Activated T-cell treated with anti-CD3 and anti-CD28 coated beads, Interleukin-2, amount 50 U/mL, for 24 hours (primary cell): ENCODE measurements around the gene DIPK1C.

ENCODE experiments used
- DNase-seq: peaks from one replicate; pipeline ENCODE4 v3.0.0-alpha.2; 2020
- H3K27ac Mint-ChIP-seq: 2 replicates; pipeline ENCODE4 v1.8.0; 2020; ENCODE audit warnings: mild to moderate bottlenecking, mixed read lengths
- H3K27me3 Mint-ChIP-seq: 2 replicates; pipeline ENCODE4 v1.8.0; 2020; ENCODE audit warnings: mixed read lengths
- H3K36me3 Mint-ChIP-seq: 2 replicates; pipeline ENCODE4 v1.8.0; 2020; ENCODE audit warnings: low read depth, mixed read lengths
- H3K4me1 Mint-ChIP-seq: 2 replicates; pipeline ENCODE4 v1.8.0; 2020; ENCODE audit warnings: low read depth, mixed read lengths
- H3K4me3 Mint-ChIP-seq: 2 replicates; pipeline ENCODE4 v1.8.0; 2020; ENCODE audit warnings: mild to moderate bottlenecking, moderate library complexity, mixed read lengths
- H3K9me3 Mint-ChIP-seq: 2 replicates; pipeline ENCODE4 v1.8.0; 2020; ENCODE audit warnings: mixed read lengths

Gene DIPK1C

GRCh38 chr18:74429096-74429495 is 28.0 kb downstream of the DIPK1C start:
- H3K27ac Mint-ChIP-seq: no peak overlapping the region
- no peaks in the 10 kb centered on the region for H3K36me3 Mint-ChIP-seq
- H3K4me1 Mint-ChIP-seq: no peaks in the 10 kb centered on the region
- no peak for DNase-seq
- no peak overlapping the region for H3K4me3 Mint-ChIP-seq
- H3K27me3 Mint-ChIP-seq: no peaks in the 10 kb centered on the region
- H3K9me3 Mint-ChIP-seq: no peaks in the 10 kb centered on the region

DNA sequence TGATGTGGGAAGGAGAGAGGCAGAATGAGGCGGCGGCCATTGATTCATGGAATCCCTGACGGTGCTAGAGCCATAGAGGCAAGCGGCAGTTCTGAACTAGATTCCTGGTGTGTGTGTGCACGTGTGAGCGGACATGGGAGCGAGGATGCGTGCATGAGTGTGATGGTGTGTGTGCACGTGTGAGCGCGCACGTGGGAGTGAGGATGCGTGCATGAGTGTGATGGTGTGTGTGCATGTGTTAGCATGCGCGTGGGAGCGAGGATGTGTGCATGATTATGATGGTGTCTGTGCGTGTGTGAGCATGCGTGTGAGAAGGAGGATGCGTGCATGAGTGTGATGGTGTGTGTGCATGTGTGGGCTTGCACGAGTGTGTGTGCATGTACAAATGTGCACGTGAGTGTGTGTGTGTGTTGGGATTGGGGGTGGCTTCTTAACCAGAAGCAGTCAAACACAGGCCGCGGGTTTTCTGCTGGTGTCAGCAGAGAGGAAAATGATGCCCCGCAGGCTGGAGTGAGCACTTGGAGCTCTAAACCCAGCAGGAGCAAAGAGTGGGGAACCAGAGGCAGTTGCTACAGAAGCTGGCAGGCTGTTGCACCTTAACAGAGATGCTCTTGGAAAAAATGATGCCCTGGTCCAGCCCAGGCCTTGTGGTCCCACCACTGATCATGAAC is 29.5 kb downstream of the DIPK1C start:
- Mint-ChIP-seq H3K9me3 (no peaks in the 10 kb centered on the region), H3K4me3 (no peak overlapping the region), H3K4me1 (no peaks in the 10 kb centered on the region), H3K27me3 (no peaks in the 10 kb centered on the region), H3K36me3 (no peaks in the 10 kb centered on the region), H3K27ac (no peak overlapping the region)
- no peak for DNase-seq

DNA sequence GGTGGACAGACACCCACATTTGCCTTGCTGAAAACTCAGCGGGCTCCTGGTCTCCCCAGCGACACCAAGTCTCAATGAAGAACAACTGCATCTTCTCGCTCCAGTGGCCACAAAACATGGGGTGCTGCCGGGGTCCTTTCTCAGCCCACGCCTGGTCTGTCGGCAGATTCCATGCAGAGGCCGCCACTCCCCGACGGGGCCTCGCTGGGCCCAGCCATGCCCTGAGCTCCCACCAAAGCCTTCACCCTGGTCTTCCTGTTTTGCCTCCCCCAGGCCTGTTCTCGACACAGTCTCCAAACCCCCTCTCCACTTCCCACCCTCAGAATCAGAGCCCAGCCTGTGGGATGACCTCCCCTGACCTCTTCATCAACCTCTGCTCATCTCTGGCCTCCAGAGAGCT is 31.2 kb downstream of the DIPK1C start:
- Mint-ChIP-seq H3K4me3 (no peak overlapping the region), H3K4me1 (no peaks in the 10 kb centered on the region), H3K27me3 (no peaks in the 10 kb centered on the region), H3K27ac (no peak overlapping the region), H3K36me3 (no peaks in the 10 kb centered on the region), H3K9me3 (no peaks in the 10 kb centered on the region)
- DNase-seq: no peak

DNA sequence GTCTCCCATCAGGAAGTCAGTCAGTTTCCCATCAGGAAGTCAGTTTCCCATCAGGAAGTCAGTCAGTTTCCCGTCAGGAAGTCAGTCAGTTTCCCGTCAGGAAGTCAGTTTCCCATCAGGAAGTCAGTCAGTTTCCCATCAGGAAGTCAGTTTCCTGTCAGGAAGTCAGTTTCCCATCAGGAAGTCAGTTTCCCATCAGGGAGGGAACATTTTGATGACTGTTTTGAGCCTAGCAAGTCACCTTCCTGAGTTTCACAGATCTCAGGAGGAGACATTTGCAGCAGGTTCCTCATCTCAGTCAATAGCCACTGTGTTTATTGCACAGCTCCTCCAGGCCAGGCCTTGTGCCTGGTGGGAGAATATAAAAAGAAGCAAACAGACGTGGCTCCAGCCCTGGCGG is 31.9 kb downstream of the DIPK1C start:
- H3K27ac Mint-ChIP-seq: no peak overlapping the region

GRCh38 chr18:74422541-74422940 is 34.6 kb downstream of the DIPK1C start:
- Mint-ChIP-seq H3K4me3 (no peak overlapping the region), H3K27me3 (no peaks in the 10 kb centered on the region), H3K36me3 (no peaks in the 10 kb centered on the region), H3K27ac (no peak overlapping the region), H3K4me1 (no peaks in the 10 kb centered on the region), H3K9me3 (no peaks in the 10 kb centered on the region)
- no peak for DNase-seq

More for the DNA sequence above, 31.9 kb downstream of the DIPK1C start:
- no peak for DNase-seq
- H3K27me3 Mint-ChIP-seq: no peaks in the 10 kb centered on the region
- H3K4me1 Mint-ChIP-seq: no peaks in the 10 kb centered on the region
- H3K36me3 Mint-ChIP-seq: no peaks in the 10 kb centered on the region
- H3K9me3 Mint-ChIP-seq: no peaks in the 10 kb centered on the region
- H3K4me3 Mint-ChIP-seq: no peak overlapping the region

GRCh38 chr18:74420926-74421325 is 36.2 kb downstream of the DIPK1C start:
- H3K4me3 Mint-ChIP-seq: no peak overlapping the region
- no peaks in the 10 kb centered on the region for H3K27me3 Mint-ChIP-seq

DNA sequence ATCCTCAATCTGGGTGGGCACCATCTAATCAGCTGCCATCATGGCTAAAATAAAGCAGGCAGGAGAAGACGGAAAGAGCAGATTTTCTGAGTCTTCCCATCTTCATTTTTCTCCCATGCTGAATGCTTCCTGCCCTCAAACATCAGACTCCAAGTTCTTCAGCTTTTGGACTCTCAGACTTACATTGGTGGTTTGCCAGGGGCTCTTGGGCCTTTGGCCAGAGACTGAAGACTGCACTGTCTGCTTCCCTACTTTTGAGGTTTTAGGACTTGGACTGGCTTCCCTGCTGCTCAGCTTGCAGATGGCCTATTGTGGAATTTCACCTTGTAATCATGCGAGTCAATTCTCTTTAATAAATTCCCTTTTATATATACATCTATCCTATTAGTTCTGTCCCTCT is 36.6 kb downstream of the DIPK1C start:
- no peaks in the 10 kb centered on the region for H3K27me3 Mint-ChIP-seq
- no peak overlapping the region for H3K27ac Mint-ChIP-seq
- H3K36me3 Mint-ChIP-seq: no peaks in the 10 kb centered on the region
- no peaks in the 10 kb centered on the region for H3K9me3 Mint-ChIP-seq
- DNase-seq: no peak
- H3K4me1 Mint-ChIP-seq: no peaks in the 10 kb centered on the region
- no peak overlapping the region for H3K4me3 Mint-ChIP-seq

More at GRCh38 chr18:74420926-74421325, 36.2 kb downstream of the DIPK1C start:
- Mint-ChIP-seq H3K27ac (no peak overlapping the region), H3K36me3 (no peaks in the 10 kb centered on the region), H3K9me3 (no peaks in the 10 kb centered on the region), H3K4me1 (no peaks in the 10 kb centered on the region)
- DNase-seq: no peak

- H3K4me3 Mint-ChIP-seq: no peak overlapping the region
- no peak for DNase-seq
- H3K9me3 Mint-ChIP-seq: no peaks in the 10 kb centered on the region
- H3K4me1 Mint-ChIP-seq: no peaks in the 10 kb centered on the region
- no peaks in the 10 kb centered on the region for H3K27me3 Mint-ChIP-seq
- no peak overlapping the region for H3K27ac Mint-ChIP-seq
- no peaks in the 10 kb centered on the region for H3K36me3 Mint-ChIP-seq
Measured at GRCh38 chr18:74419761-74420160, 37.3 kb downstream of the DIPK1C start.

DNA sequence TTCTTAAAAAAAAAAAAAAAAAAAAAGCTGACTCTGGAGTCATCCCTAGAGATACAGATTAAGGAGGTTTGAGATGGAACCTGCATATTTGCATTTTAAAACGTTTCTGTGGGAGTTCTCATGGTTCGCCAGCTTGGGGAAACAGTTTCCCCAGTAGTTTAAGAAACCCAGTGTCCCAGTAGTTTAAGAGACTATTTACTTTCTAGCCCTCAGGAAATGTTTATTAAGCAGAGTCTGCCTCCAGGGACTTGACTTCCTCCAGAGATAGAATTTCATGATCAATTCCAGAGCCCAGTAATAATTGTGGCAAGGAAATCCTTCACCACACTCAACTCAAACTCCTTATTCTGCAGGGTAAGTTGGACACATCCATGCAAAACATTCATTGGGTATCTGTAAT is 39.1 kb downstream of the DIPK1C start:
- DNase-seq: no peak
- Mint-ChIP-seq H3K36me3 (no peaks in the 10 kb centered on the region), H3K27ac (no peak overlapping the region), H3K9me3 (no peaks in the 10 kb centered on the region), H3K4me3 (no peak overlapping the region), H3K4me1 (no peaks in the 10 kb centered on the region), H3K27me3 (no peaks in the 10 kb centered on the region)

DNA sequence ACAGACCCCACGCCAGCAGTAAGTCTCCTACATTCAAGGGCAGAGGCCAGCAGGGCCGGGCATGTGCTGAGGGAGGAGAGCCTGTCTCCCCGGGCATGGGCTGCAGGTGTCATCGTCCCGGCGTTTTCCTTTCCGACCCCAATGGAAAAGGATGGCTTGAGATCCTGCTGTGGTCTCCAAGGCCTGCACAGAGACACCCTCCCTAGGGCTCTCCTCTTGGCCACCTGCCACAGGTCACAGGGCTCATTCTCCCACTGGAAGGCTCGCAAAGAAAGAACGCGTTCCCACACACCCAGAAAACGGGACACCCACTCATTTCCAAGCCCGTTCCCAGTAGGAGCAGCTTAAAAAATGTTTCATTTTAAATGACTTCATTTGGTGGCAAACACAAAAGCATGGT is 41.0 kb downstream of the DIPK1C start:
- no peaks in the 10 kb centered on the region for H3K9me3 Mint-ChIP-seq
- DNase-seq: no peak
- H3K4me1 Mint-ChIP-seq: peaks cover 7% of the 10 kb centered on the region
- H3K4me3 Mint-ChIP-seq: no peak overlapping the region
- H3K36me3 Mint-ChIP-seq: no peaks in the 10 kb centered on the region
- no peak overlapping the region for H3K27ac Mint-ChIP-seq
- peaks cover 2% of the 10 kb centered on the region for H3K27me3 Mint-ChIP-seq

DNA sequence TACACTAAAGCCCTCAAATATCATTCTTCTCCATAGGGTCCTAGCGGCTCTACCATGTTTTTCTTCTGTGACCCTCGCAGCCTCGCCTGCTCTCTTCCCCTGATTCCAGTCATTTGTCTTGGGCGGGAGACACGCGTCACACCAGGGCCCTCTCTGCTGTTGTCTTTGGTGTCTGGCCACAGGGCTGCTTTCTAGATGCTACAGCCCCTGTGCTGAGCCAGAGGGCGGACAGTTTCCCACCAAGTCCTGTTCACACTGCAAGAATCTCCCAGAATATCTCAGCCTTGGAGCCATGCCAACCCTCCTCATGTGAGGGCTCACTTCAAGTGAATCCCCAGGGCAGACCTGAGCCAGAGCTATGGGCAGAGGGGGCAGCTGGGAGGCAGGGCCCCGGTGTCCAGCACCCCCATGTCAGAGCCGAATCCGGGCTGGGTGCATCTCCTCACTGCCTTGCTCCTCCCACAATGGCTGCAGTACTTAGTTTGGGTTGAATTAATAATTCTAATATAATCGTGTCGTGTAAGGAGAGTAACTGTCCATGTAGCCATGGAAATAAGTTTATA is 42.1 kb downstream of the DIPK1C start:
- Mint-ChIP-seq H3K4me3 (no peak overlapping the region), H3K27ac (no peak overlapping the region), H3K4me1 (peaks cover 9% of the 10 kb centered on the region), H3K27me3 (peaks cover 2% of the 10 kb centered on the region), H3K36me3 (no peaks in the 10 kb centered on the region), H3K9me3 (no peaks in the 10 kb centered on the region)
- DNase-seq: no peak

DNA sequence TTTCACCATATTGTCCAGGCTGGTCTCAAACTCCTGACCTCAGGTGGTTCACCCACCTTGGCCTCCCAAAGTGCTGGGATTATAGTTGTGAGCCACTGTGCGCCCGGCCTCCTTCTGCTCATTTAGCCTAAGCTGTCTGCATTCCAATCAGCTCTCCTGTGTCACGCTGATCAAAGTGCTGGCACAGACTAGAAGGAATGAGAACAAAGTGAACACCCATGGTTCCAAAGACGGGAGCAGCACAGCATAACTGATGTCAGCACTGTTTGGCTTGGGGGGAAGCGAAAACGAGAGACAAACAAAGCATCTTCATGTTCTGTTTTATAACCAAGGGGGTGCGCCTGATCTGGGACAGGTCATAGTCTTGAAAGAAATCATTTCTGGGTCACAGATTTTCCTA is 43.3 kb downstream of the DIPK1C start:
- peaks cover 2% of the 10 kb centered on the region for H3K27me3 Mint-ChIP-seq
- no peak overlapping the region for H3K27ac Mint-ChIP-seq
- no peaks in the 10 kb centered on the region for H3K36me3 Mint-ChIP-seq
- H3K4me1 Mint-ChIP-seq: peaks cover 12% of the 10 kb centered on the region
- no peaks in the 10 kb centered on the region for H3K9me3 Mint-ChIP-seq
- H3K4me3 Mint-ChIP-seq: no peak overlapping the region
- DNase-seq: no peak

- H3K4me1 Mint-ChIP-seq: peaks cover 24% of the 10 kb centered on the region
- no peak for DNase-seq
- H3K27me3 Mint-ChIP-seq: peaks cover 2% of the 10 kb centered on the region
- H3K36me3 Mint-ChIP-seq: no peaks in the 10 kb centered on the region
- no peak overlapping the region for H3K27ac Mint-ChIP-seq
- H3K9me3 Mint-ChIP-seq: no peaks in the 10 kb centered on the region
- no peak overlapping the region for H3K4me3 Mint-ChIP-seq
Measured at GRCh38 chr18:74412116-74412880, 44.8 kb downstream of the DIPK1C start.

DNA sequence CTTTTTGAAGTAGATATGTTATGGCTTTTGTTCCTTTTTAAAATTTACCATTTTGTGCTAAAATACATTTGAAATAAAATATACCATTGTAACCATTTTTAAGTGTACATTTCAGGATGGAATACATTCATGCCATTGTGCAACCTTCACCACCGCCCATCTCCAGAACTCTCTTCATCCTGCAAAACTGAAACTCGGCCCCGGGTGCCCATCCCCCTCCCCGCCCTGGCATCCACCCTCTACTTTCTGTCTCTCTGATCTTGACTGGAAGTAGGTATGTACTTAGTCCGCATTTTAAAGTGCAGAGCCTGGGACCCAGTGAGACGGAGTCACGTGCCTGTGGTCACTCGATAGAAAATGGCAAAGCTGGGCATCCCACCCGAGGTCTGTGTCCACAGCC is 45.6 kb downstream of the DIPK1C start:
- H3K36me3 Mint-ChIP-seq: no peaks in the 10 kb centered on the region
- peaks cover 25% of the 10 kb centered on the region for H3K4me1 Mint-ChIP-seq
- H3K27ac Mint-ChIP-seq: no peak overlapping the region
- H3K27me3 Mint-ChIP-seq: peaks cover 2% of the 10 kb centered on the region
- DNase-seq: peak; percentile 37
- no peak overlapping the region for H3K4me3 Mint-ChIP-seq
- H3K9me3 Mint-ChIP-seq: no peaks in the 10 kb centered on the region

- no peak overlapping the region for H3K4me3 Mint-ChIP-seq
- H3K4me1 Mint-ChIP-seq: peaks cover 27% of the 10 kb centered on the region
- no peak for DNase-seq
- no peaks in the 10 kb centered on the region for H3K36me3 Mint-ChIP-seq
- no peak overlapping the region for H3K27ac Mint-ChIP-seq
- peaks cover 2% of the 10 kb centered on the region for H3K27me3 Mint-ChIP-seq
- H3K9me3 Mint-ChIP-seq: no peaks in the 10 kb centered on the region
Measured at GRCh38 chr18:74410441-74410992, 46.6 kb downstream of the DIPK1C start.
